Measurements from ENCODE around the gene DENND6B. TPM values are rescaled to one million over a fixed set of nuclear protein-coding genes. Genes with fewer than 3 reads are reported as not detected.

Gene DENND6B
- total RNA-seq (2014; rRNA removed; shearing (Covaris generic)) = 0.72 and 0.98 TPM in 2 replicates

GRCh38 chr22:50326956-50327710 is at the start of gene DENND6B:
Gene DENND6B (minus strand): TSS chr22:50327012. CDS start chr22:50326988, 24 bp downstream.

GRCh38 chr22:50342651-50343540 is 16.1 kb upstream of the DENND6B start, which contains the start of gene PPP6R2:
Gene PPP6R2 (plus strand): TSS chr22:50343327. CDS start chr22:50393909, 50,582 bp downstream.

GRCh38 chr22:50306753-50307749 is 19.8 kb downstream of the DENND6B start, which contains the start of gene PLXNB2:
Gene PLXNB2 (minus strand): TSS chr22:50307646. CDS start chr22:50290584, 17,062 bp downstream.

GRCh38 chr22:50269970-50270665 is 56.7 kb downstream of the DENND6B start, which contains the start of gene MAPK11:
Gene MAPK11 (minus strand): TSS chr22:50270380. CDS start chr22:50270292, 88 bp downstream.

GRCh38 chr22:50261615-50262459 is 65.0 kb downstream of the DENND6B start, which contains the start of gene MAPK12:
Gene MAPK12 (minus strand): TSS chr22:50261683. CDS start chr22:50261509, 174 bp downstream.

Other genes starting within 250 kb of the DENND6B start
- 0.04 and 0.34 TPM in 2 replicates for gene MLC1, start 241.6 kb downstream of the DENND6B start, total RNA-seq (2014; rRNA removed; shearing (Covaris generic))
- 0.11 TPM in 1 of 2 replicates, not detected in the other for gene MOV10L1, start 237.0 kb downstream of the DENND6B start, total RNA-seq (2014; rRNA removed; shearing (Covaris generic))
- 0.68 and 0.93 TPM in 2 replicates for gene PANX2, start 156.3 kb downstream of the DENND6B start, total RNA-seq (2014; rRNA removed; shearing (Covaris generic))
- 30.9 and 31.5 TPM in 2 replicates for gene TRABD, start 141.1 kb downstream of the DENND6B start, total RNA-seq (2014; rRNA removed; shearing (Covaris generic))
- gene SELENOO, start 126.0 kb downstream of the DENND6B start, total RNA-seq (2014; rRNA removed; shearing (Covaris generic)) = 21.1 and 21.6 TPM in 2 replicates
- gene TUBGCP6, start 82.0 kb downstream of the DENND6B start, total RNA-seq (2014; rRNA removed; shearing (Covaris generic)) = 21.3 and 21.4 TPM in 2 replicates
- 24.9 and 29.3 TPM in 2 replicates for gene HDAC10, start 75.7 kb downstream of the DENND6B start, total RNA-seq (2014; rRNA removed; shearing (Covaris generic))
- gene MAPK12, start 65.3 kb downstream of the DENND6B start, total RNA-seq (2014; rRNA removed; shearing (Covaris generic)) = 26.4 and 33.2 TPM in 2 replicates
- 6.8 and 7.5 TPM in 2 replicates for gene MAPK11, start 56.6 kb downstream of the DENND6B start, total RNA-seq (2014; rRNA removed; shearing (Covaris generic))
- 43.0 and 45.2 TPM in 2 replicates for gene PLXNB2, start 19.4 kb downstream of the DENND6B start, total RNA-seq (2014; rRNA removed; shearing (Covaris generic))
- gene PPP6R2, start 16.3 kb upstream of the DENND6B start, total RNA-seq (2014; rRNA removed; shearing (Covaris generic)) = 34.7 and 35.6 TPM in 2 replicates
- 51.5 and 55.0 TPM in 2 replicates for gene SBF1, start 148.0 kb upstream of the DENND6B start, total RNA-seq (2014; rRNA removed; shearing (Covaris generic))
- 6.3 and 7.4 TPM in 2 replicates for gene ADM2, start 154.5 kb upstream of the DENND6B start, total RNA-seq (2014; rRNA removed; shearing (Covaris generic))
- gene MIOX, start 159.8 kb upstream of the DENND6B start, total RNA-seq (2014; rRNA removed; shearing (Covaris generic)) = 0.34 TPM in 1 of 2 replicates, not detected in the other
- gene LMF2, start 180.7 kb upstream of the DENND6B start, total RNA-seq (2014; rRNA removed; shearing (Covaris generic)) = 21.6 and 26.6 TPM in 2 replicates
- 64.5 and 68.5 TPM in 2 replicates for gene NCAPH2, start 181.2 kb upstream of the DENND6B start, total RNA-seq (2014; rRNA removed; shearing (Covaris generic))
- 3.2 and 7.3 TPM in 2 replicates for gene SCO2, start 198.6 kb upstream of the DENND6B start, total RNA-seq (2014; rRNA removed; shearing (Covaris generic))
- 1.1 and 1.5 TPM in 2 replicates for gene TYMP, start 203.0 kb upstream of the DENND6B start, total RNA-seq (2014; rRNA removed; shearing (Covaris generic))
- 0.34 TPM in 1 of 2 replicates, not detected in the other for gene KLHDC7B, start 218.9 kb upstream of the DENND6B start, total RNA-seq (2014; rRNA removed; shearing (Covaris generic))
- not detected in 2 replicates for gene SYCE3, start 235.9 kb upstream of the DENND6B start, total RNA-seq (2014; rRNA removed; shearing (Covaris generic))

Measured in A375 (cell line).